GM19455 (cell line): ENCODE measurements around the gene TUBB6.

Experiments
- ATAC-seq: cut with Tn5 transposase; IDR thresholded peaks from one replicate; pipeline ENCODE4 v1.9.1; 2021; ENCODE audit not compliant: unreplicated experiment

Gene TUBB6

DNA sequence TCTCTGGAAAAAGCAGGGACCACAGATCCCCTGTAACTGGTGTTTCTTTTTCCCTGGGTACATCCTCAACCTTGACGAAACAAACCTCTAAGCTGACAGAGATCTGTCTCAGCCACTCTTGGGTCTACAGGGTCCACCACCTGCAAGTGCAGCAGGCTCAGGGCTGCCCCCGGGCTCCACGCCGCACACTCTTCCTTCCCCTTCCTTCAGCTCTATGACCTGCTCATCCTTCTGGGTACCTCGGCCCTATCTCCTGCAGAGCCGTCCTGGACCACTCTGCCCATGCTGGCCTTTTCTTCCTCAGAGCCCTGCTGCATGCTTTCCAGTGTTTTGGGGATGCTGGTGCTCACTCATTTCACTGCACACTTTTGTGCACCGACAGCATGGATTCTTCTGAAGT, 27.5 kb downstream of the TUBB6 start:
- no peak for ATAC-seq

DNA sequence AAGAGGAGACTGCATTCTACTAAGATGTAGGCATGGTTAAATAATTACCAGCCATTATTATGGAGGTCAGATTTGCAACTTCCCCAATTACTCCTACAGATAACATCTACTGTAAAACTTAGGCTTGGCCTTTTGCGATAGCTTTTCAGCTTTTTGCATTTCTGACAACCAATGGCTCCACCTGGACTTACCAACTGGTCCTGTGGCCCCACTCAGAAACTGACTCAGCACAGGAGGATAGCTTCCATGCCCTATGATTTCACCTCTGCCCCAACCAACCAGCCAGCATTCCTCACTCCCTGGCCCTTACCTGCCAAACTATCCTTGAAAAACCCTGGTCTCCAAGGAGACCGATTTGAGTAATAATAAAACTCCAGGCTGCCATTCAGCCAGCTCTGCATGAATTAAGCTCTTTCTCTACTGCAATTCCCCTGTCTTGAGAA, 28.2 kb downstream of the TUBB6 start:
- no peak for ATAC-seq

DNA sequence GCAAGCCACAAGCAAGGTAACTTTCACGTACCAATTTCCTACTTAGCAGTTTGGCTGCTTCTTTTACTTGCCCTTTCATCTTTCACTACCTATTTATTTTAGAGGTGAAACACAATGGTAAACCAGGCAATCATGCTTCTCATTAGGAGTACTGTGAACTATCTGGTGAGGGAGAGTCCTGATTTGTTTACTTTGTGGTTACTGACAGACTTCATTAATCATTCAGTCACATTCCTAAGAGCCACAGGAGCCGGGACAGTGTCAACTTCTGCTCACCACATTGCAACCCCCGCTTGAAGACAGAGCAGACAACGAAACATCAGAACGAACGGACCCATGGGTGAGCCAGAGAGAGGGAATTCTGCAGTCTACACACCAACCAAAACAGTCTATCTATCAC, 28.8 kb downstream of the TUBB6 start:
- no peak for ATAC-seq

DNA sequence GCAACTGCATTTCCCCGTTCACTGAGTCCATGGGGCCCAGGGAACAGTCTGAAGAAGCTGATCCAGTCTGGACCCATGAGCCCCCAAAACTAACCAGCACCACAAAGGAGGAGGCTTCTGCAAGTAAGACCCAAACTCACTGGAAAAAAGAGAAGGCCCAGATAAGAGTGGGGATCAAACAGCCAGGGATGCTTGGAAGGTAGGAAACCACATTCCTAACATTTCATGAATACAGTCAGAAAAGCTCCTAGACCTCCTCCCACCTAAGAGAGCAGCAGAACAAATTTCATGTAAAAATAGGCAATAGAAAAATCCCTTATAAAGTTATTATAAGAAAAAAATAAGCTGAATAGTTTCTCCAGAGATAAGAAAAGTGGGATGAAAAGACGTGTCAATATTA, 30.3 kb downstream of the TUBB6 start:
- no peak for ATAC-seq

DNA sequence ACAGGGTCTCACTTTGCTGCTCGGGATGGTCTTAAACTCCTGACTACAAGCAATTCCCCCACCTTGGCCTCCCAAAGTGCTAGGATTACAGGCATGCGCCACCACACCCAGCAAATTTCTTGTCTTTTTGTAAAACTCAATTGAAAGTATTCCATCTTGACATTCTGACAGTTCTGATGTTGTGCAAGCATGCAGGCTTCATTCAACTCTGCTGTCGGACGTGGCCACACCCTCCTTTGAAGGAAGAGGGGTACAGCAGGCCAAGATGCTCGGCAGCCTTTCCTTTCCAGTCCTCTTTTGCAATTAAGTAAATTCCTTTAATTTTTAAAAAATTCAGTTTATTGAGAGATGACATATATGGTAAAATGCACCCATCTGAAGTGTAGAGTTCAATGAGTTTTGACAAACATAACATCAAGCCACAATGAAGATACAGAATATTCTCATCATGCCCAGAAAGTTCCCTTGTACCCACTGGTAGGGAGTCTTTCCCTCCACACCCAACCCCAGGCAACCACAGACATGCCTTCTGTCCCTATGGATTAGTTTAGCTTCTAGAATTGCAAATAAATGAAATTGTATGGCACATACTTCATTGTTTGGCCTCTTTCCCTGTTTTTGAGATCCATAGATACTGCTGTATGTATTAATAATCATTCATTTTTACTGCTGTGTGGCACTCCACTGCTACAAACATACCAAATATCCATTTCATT, 33.1 kb downstream of the TUBB6 start:
- no peak for ATAC-seq

DNA sequence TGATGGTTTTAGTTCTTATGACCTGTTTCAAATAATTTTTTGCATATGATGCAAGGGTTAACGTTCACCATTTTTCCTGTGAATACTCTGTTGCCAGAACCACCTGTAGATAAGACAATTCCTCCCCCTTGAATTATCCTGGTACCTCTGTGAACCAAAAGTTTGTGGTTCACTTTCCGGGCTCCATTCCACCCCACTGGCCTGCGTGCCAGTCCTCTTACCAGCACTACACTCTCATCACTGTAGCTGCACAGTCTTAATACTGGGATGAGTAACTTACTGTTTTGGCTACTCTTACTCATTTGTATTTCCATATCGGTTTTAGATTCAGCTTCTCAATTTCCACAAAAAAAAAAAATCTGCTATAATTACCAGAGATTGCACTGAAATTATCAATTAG, 34.6 kb downstream of the TUBB6 start:
- ATAC-seq, result no peak

DNA sequence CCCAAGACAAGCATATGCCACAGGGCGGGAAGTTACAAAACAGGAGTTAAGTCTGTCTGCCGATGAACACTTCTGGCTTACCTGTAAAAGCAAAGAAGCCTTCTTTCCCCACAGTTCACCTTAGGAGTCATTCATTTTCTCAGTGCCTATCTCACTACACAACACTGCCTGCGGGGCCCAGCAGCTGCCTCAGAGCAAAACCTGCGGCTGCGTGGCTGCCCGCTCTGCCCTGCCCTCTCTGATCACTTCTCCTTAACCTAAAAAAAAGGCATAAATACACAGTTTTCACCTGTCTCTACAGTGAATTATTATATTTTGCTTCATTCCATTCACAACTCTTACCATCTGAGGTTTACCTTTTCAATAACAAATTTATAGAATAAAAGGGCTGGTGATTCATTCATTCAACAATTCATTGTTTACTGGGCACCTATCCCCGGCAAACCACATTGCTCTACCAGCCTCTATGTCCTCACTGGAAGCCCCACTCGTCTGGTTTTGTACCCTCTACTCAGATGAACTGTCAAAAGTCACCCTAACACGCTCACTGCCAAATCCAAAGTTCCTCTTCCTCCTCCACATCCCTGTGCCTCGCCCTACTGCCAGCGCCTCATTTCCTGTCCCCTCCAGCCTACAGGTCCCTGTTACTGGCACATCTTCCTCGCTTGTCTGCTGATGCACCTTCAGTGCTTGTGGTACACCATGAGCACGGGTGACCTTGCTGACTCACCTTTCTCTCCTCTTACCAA, 37.6 kb downstream of the TUBB6 start:
- ATAC-seq, result no peak

DNA sequence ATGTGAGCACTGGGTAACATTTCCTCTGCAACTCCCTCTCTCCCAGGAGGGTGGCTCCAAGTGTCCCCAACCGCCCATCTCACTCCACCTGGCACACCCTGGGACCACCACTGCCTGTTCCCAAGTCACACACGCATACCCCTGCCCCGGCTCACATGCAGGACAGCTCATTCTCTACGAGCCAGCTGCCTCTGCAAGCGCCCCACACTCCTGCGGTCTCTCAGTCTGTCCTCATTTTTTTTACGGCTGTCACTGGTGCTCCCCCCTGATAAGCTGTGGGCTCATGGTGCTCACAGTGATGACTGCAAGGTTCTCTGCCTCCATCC, 38.2 kb downstream of the TUBB6 start:
- no peak for ATAC-seq

DNA sequence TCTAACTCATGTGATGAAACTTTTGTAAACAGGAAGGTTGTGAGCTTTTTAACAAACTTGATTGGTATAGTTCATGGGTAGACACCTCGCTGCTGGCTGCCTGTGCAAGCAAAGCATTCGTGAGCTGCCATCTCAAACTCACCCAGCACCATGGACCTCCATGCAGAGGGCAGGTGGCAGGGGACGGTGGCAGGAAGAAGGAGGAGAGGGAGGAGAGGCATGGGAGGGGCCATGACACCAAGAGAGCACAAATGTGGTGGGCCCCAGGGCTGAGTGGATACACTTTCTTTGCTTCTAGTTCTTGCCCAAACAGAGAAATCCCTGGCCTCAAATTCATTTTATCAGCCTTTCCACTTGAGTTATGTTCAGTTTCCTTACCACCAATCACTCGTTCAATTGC, 39.9 kb downstream of the TUBB6 start:
- ATAC-seq, result no peak

DNA sequence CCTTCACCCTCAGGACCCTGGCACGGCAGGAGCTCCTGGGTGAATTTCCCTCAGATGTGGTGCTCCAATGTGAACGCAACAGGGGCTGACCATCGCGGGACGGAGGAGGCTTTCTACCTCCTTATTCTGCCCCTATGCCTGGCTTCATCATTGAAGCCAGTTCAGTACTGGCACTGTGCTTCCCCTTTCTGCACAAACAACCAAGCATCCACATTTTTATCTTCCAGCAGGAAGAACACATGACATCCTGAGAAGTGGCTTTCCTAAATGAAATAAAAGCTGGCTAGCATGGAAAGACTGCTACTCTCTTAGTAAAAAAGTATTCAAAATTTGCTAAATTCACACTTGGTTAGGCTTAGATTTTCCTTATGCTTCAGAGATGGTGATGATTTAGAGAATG, 44.1 kb downstream of the TUBB6 start:
- ATAC-seq, result no peak

DNA sequence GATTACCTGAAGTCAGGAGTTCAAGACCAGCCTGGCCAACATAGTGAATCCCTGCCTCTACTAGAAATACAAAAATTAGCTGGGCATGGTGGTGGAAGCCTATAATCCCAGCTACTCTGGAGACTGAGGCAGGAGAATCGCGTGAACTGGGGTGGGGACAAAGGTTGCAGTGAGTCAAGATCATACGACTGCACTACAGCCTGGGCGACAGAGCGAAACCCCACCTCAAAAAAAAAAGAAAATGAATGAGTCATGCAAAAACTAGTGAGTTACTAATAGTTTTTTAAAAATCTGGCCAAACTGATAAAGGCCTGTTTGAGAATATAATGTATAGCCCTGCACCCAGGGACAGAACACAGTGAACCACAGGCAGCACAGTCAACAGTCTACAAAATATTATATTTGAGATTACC, 51.5 kb downstream of the TUBB6 start:
- ATAC-seq, result no peak

DNA sequence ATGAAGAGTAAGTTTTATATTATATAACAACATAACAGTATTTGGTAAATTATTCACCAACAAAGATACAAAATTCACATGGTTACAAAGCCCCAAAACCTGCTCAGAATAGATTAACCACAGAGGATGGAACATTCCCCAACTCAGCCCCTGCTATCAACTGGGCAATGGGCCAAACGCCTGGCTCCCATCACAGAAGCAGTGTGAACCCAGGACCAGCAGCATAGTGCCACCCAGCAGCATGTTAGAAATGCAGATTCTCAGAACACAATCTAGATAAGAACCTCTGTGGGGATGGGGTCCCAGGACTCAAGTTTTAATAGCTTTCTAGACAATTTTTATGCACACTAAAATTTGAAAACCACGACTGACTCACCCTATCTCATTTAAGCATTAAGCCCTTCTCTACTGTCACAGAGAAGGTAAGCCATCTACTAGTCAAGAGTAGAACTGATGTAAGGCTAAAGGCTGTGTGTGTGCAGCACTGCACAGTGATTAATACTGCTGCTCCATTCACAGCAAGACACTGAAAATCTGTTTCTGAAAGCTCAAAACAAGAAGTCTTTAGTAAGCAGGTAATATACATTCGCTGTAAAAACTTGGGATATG, 53.8 kb downstream of the TUBB6 start:
- ATAC-seq, result no peak

DNA sequence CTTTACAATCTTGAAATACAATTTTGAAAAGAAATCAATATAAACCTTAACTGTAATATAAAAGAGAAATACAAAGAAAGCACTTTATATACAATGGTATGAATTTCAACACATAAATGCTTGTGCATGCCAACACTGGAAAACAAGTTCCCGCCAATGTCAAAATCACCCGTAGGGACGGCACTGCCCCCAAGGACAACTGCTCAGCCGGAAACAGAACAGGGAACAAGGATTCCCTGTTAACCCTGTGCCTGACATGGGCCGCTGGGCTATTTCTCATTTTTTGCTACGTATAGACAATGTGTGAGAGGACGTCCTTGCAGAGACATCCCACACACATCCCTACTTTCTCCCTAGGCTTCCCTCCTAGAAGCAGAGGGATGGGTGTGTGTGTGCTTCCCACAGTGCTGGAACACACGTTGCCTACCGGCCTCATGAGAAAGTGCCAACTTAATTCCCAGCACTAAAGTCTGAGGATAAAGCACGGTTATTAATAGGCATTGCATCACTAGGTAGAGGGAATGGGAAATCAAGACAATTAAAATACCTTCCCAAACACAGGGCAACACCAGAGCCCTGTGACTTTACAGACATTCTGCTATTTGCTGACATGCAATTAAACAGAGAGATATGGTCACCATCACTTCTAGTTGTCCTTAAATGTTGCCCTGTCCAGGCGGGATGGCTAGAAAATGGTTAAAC, 54.6 kb downstream of the TUBB6 start:
- no peak for ATAC-seq

DNA sequence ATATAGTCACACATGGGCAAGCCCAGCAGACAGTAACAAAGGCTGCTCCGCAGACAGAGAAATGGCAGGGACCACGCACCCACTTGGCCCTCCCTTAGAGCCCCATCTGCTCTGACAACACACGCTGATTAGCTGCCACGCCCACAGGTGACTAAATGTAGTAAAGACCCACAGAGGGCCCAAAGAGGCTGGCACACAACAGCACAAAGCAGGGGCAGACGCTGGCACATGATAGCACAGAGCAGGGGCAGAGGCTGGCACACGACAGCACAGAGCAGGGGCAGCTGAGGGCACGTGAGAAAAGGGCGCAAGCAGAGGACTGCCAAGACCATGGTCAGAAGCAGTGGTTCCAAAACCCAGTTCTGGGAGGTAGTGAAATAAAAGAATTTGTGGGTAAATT, 58.3 kb downstream of the TUBB6 start:
- ATAC-seq, result no peak

DNA sequence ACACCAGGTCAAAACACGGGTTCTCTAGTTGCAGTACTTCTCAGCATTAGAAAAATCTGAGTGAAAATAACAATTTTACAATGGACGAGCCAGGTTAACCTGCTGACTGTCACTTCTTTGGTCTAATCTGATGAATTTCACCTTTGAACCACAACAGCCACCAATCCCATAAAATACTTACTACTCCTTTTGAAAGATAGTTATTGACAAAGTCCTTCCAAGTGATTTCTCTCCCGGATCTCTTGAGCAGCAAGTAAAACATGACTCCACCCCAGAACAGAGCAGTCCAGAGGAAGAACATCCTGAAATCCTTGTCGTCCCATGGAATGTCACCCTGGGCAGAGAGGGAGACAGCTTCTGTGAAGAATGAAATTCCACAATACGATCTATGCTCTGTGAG, 58.7 kb downstream of the TUBB6 start:
- no peak for ATAC-seq

DNA sequence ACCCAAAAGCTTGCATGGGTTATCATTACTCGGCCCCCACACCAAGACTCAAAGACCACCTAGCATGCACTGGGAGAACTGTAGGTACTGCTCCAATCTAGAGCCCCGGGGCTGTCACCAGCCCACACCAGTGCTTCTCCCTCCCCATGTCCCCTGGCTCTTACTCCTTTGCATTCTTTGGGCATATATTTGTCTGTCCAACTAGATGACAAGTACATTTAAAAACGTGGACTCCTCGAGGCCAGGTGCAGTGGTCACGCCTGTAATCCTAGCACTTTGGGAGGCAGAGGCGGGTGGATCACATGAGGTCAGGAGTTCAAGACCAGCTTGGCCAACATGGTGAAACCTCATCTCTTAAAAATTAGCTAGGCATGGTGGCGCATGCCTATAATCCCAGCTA, 61.2 kb downstream of the TUBB6 start:
- no peak for ATAC-seq

DNA sequence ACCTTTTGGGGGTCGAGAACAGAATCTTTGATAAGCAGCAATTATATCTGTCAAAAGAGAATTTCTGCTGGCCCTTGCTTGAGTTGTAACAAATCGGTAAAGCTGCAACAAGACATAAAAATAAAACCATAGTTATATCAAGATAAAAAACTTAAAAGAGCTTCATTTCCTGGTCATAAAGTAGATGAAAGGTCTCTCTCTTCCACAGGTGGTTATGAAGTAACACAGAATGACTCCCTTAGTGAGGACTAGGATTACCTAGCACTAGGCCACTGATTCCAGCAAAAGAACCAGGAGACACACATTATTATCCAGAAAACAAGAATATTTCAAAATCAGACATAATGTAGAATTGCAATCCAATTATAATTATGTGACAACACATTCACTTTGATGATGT, 63.5 kb downstream of the TUBB6 start:
- no peak for ATAC-seq

DNA sequence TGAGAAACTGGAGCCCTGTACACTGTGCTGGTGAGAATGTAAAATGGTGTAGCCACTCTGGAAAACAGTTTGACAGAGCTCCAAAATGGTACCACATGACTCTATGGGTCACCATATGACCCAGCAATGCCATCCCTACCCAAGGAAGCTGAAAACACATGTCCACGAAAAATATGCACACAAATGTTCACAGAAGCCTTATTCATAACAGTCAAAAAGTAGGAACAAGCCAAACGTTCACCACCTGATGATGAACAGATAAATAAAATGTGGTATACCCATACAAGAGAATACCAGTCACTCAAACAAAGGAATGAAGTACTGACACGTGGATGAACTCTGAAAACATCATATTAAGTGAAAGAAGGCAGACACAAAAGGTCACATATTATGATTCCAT, 64.4 kb downstream of the TUBB6 start:
- ATAC-seq, result no peak

DNA sequence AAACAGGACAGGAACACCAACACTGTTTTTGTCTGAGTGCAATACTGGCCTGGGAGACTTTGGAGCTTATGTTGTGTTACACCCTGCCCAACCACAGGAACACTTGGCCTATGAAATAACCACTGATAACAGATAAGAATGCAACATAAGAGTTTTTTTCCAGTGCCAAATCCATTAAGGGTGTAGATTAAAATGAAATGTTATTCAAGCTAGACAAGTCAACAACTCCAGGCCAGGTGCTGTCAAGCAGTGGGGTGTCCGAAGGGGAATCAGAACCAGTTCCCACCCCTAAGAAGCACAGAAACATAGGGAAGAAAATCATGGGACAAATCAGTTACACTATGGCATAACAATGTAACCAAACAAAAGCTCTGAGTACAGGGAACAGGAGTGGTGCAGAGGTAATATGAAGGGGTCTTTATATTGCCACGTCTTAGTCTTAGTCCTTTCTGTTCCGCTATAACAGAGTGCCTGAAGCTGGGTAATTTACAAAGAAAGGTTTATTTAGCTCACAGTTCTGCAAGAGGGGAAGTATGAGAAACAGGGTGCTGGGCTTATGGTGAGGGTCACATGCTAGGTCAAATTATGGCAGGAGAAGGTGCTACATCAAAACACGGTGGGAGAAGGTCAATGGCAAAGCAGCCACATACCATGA, 65.2 kb downstream of the TUBB6 start:
- no peak for ATAC-seq

DNA sequence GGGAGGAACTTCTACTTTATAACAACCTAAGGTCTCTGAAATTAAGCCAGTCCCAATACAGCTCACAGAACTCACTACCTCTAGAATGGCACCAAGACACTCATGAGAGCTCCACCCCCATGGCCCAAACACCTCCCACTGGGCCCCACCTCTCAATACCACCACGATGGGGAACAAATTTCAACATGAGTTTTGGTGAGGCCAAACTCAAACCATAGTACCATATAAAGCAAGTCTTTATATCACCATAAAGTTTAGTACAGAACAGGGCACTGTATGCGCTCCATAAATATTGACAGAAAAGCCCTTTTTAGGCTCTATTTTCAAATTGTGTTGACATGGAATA, 65.7 kb downstream of the TUBB6 start:
- no peak for ATAC-seq

DNA sequence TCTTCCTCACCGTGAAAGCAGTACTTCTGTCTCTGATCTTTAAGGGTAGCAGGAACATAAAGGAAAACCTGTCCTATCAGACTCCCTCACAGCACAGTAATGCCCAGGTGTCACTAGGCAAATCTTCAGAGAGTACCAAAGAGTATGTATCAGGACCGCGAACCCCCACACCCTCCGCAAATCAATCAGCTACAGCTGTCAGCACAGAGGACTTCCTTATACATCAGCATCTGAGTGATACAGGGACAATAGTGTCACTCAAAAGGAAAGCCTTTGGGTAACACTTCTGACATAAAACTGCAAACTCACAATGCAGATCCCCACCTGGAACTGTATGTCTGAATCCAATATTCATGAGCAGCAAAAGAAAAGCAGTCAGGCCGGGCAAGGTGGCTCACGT, 66.4 kb downstream of the TUBB6 start:
- no peak for ATAC-seq
